GM23338 (cell line): ENCODE results near the gene COL25A1. TPM values are rescaled to one million over a fixed set of nuclear protein-coding genes. Genes with fewer than 3 reads are reported as not detected.

Experiments
- ATAC-seq: fragments of 200-7000 bp; cut with Tn5 transposase; 3 replicates; pipeline ENCODE4 v1.9.1; 2020
- DNase-seq: peaks from one replicate; pipeline ENCODE4 v3.0.0-alpha.2; 2015; ENCODE audit warnings: low spot score
- H2AFZ ChIP-seq: fragments of 200-600 bp; sonication (generic); 2 replicates; pipeline ENCODE4 v1.8.0; 2016; ENCODE audit warnings: antibody characterized with exemption, mild to moderate bottlenecking, moderate library complexity
- H3F3A ChIP-seq: fragments of 200-600 bp; sonication (generic); replicated peaks from 2 replicates; pipeline ENCODE4 v1.8.0; 2017; ENCODE audit warnings: antibody characterized with exemption, mixed run types, low read depth
- H3K27ac ChIP-seq: fragments of 200-600 bp; sonication (generic); 2 replicates; pipeline ENCODE4 v1.6.1; 2016; ENCODE audit warnings: low read depth
- H3K27me3 ChIP-seq: fragments of 200-600 bp; sonication (generic); 2 replicates; pipeline ENCODE4 v1.8.0; 2016; ENCODE audit warnings: mild to moderate bottlenecking, mixed run types, moderate library complexity; ENCODE audit not compliant: insufficient read depth
- H3K36me3 ChIP-seq: fragments of 200-600 bp; sonication (generic); 2 replicates; pipeline ENCODE4 v1.8.0; 2016; ENCODE audit warnings: mild to moderate bottlenecking; ENCODE audit not compliant: insufficient read depth
- H3K4me1 ChIP-seq: fragments of 200-600 bp; sonication (generic); 2 replicates; pipeline ENCODE4 v1.8.0; 2016; ENCODE audit warnings: mild to moderate bottlenecking, moderate library complexity; ENCODE audit not compliant: insufficient read depth
- H3K4me2 ChIP-seq: fragments of 200-600 bp; sonication (generic); 2 replicates; pipeline ENCODE4 v1.7.1; 2017; ENCODE audit warnings: mixed run types
- H3K4me3 ChIP-seq: fragments of 200-600 bp; sonication (generic); 2 replicates; pipeline ENCODE4 v1.6.1; 2016; ENCODE audit warnings: mixed run types
- H3K79me2 ChIP-seq: fragments of 200-600 bp; sonication (generic); replicated peaks from 2 replicates; pipeline ENCODE4 v1.8.0; 2017; ENCODE audit warnings: mild to moderate bottlenecking; ENCODE audit not compliant: insufficient read depth
- H3K9me2 ChIP-seq: fragments of 200-600 bp; sonication (generic); 2 replicates; pipeline ENCODE4 v1.8.0; 2017; ENCODE audit not compliant: insufficient read depth
- H4K20me1 ChIP-seq: fragments of 200-600 bp; sonication (generic); replicated peaks from 2 replicates; pipeline ENCODE4 v1.8.0; 2017; ENCODE audit warnings: mild to moderate bottlenecking; ENCODE audit not compliant: insufficient read depth
- H3K27ac Mint-ChIP-seq: 2 replicates; pipeline ENCODE4 v1.8.0; 2020; ENCODE audit warnings: inconsistent platforms, mild to moderate bottlenecking, moderate library complexity, mixed read lengths
- H3K27me3 Mint-ChIP-seq: 3 replicates; pipeline ENCODE4 v1.8.0; 2022; ENCODE audit warnings: low read depth, mild to moderate bottlenecking, moderate library complexity, mixed read lengths, inconsistent platforms; ENCODE audit not compliant: insufficient read depth, poor library complexity
- H3K36me3 Mint-ChIP-seq: 3 replicates; pipeline ENCODE4 v1.8.0; 2021; ENCODE audit warnings: low read depth, mild to moderate bottlenecking, inconsistent platforms, moderate library complexity, mixed read lengths
- H3K4me1 Mint-ChIP-seq: 3 replicates; pipeline ENCODE4 v1.8.0; 2020; ENCODE audit warnings: mild to moderate bottlenecking, inconsistent platforms, mixed read lengths
- H3K4me3 Mint-ChIP-seq: 3 replicates; pipeline ENCODE4 v1.8.0; 2021; ENCODE audit warnings: moderate library complexity, mild to moderate bottlenecking, inconsistent platforms, mixed read lengths
- H3K9me3 Mint-ChIP-seq: 3 replicates; pipeline ENCODE4 v1.8.0; 2020; ENCODE audit warnings: moderate library complexity, mild to moderate bottlenecking, inconsistent platforms, mixed read lengths
- CREB1 ChIP-seq: fragments of 250-450 bp; sonication (Bioruptor Pico); IDR thresholded peaks from 2 replicates; pipeline ENCODE4 v1.5.0; 2020; ENCODE audit warnings: low read depth, mild to moderate bottlenecking, moderate library complexity
- EZH2phosphoT487 ChIP-seq: fragments of 200-600 bp; sonication (generic); IDR thresholded peaks from one replicate; pipeline ENCODE4 v1.8.1; 2018; ENCODE audit warnings: antibody characterized with exemption; ENCODE audit not compliant: unreplicated experiment
- NANOG ChIP-seq: IDR thresholded peaks from 2 replicates; pipeline ENCODE4 v1.6.1; 2016; ENCODE audit warnings: antibody characterized with exemption, borderline replicate concordance
- POLR2AphosphoS5 ChIP-seq: IDR thresholded peaks from 2 replicates; pipeline ENCODE4 v1.6.1; 2016; ENCODE audit warnings: antibody characterized with exemption, low read depth
- STAT1 ChIP-seq: IDR thresholded peaks from one replicate; pipeline ENCODE4 v1.6.1; 2016; ENCODE audit warnings: antibody characterized with exemption; ENCODE audit not compliant: unreplicated experiment
- ZNF114 ChIP-seq: fragments of 250-450 bp; sonication (Bioruptor Pico); IDR thresholded peaks from 2 replicates; pipeline ENCODE4 v1.5.0; 2020; ENCODE audit warnings: mild to moderate bottlenecking, moderate library complexity
- polyA plus RNA-seq: library from polyadenylated mRNA; unstranded; fragments of >200 nt; fragmentation: Nextera tagmentation; extraction: Ambion mirVana; gene quantifications from 2 replicates; pipeline ENCODE4 v1.2.1, GENCODE V29; 2016
- total RNA-seq: library from RNA; depleted of rRNA; stranded (reverse); fragments of >200 nt; shearing (Covaris generic); gene quantifications from 2 replicates; pipeline ENCODE4 v1.2.3, GENCODE V29; 2014
- TF ChIP-seq, protein P1 (sequence below): fragments of 250-450 bp; sonication (Bioruptor Pico); IDR thresholded peaks from 2 replicates; pipeline ENCODE4 v1.5.0; 2020; ENCODE audit warnings: mild to moderate bottlenecking, moderate library complexity
- TF ChIP-seq, protein P2 (sequence below): IDR thresholded peaks from 2 replicates; pipeline ENCODE4 v1.6.1; 2016; ENCODE audit warnings: antibody characterized with exemption

COL25A1 gene
- total and polyA plus RNA-seq, 2 experiments from 2014 or later: 3.9 to 5.6 TPM

DNA sequence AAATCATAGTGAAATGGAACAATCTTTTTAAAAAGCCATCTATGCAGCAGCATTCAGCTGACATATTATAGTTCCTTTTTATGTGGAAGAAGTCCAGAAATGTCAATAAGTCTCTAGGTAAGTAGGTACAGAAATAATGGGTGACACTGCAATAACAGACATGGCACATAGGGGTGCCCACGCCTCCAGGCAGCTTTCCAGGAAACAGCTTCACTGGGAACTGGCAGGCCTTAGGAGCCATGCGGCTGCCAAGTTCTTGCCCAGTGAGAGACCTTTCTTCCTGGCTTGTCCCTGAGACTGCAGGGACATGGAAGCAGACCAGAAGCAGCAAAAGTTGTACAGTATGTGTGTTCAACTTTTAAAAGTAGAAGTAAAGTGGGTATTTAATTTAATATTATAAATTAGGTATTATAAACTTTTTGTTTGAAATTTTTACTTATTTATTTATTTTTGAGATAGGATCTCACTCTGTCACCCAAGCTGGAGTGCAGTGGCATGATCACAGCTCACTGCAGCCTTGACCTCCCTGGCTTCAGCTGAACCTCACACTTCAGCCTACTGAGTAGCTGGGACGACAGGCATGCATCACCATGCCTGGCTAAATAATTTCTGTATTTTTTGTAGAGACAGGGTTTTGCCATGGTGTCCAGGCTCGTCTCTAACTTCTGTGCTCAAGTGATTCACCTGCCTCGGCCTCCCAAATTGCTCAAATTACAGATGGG lies 527.5 kb downstream of the COL25A1 start:
- Histone ChIP-seq H3K4me2 (no peak overlapping the region), H3K9me2 (no peaks in the 10 kb centered on the region), H3K36me3 (no peaks in the 10 kb centered on the region), H3K79me2 (no peaks in the 10 kb centered on the region), H4K20me1 (no peaks in the 10 kb centered on the region), H2AFZ (no peak overlapping the region), H3K27ac (no peak overlapping the region), H3K4me3 (no peak overlapping the region), H3F3A (no peaks in the 10 kb centered on the region), H3K27me3 (no peaks in the 10 kb centered on the region), H3K4me1 (peaks cover 10% of the 10 kb centered on the region)
- Mint-ChIP-seq H3K36me3 (no peaks in the 10 kb centered on the region; the same call in 2 of the 3 replicates), H3K9me3 (no peaks in the 10 kb centered on the region; the same call in 2 of the 3 replicates), H3K27me3 (peaks cover 5% of the 10 kb centered on the region), H3K27ac (no peak overlapping the region), H3K4me1 (peaks cover 6% of the 10 kb centered on the region; the same call in 2 of the 3 replicates), H3K4me3 (no peak overlapping the region)
- no peak for TF ChIP-seq CREB1 (CRISPR knock-in tag)
- TF ChIP-seq STAT1: no peak
- DNase-seq: peak; percentile 12
- ATAC-seq: peak; percentile 37; the same call in 2 of the 3 replicates

DNA sequence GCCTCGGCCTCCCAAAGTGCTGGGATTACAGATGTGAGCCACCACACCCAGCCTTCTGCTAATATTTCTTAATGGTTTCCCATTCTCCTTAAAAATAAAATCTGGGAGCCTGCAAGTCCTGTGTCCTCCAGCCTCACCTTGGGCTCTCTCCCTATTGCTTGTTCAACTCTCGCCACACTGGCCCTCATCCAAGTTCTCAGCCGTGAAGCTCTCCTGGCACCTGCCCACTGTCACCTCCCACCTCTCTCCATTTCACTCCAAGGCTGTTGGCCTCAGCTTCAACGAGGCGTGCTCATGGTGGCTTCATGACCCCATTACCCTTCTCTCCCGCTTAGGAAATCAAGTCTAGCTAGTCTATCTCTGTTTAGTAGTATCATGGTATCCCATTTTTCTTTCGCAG lies 530.1 kb downstream of the COL25A1 start:
- Histone ChIP-seq H3F3A (no peaks in the 10 kb centered on the region), H3K79me2 (no peaks in the 10 kb centered on the region), H2AFZ (no peak overlapping the region), H3K4me1 (peaks cover 10% of the 10 kb centered on the region), H4K20me1 (no peaks in the 10 kb centered on the region), H3K9me2 (no peaks in the 10 kb centered on the region), H3K27ac (no peak overlapping the region), H3K4me3 (no peak overlapping the region), H3K4me2 (no peak overlapping the region), H3K27me3 (no peaks in the 10 kb centered on the region), H3K36me3 (no peaks in the 10 kb centered on the region)
- TF ChIP-seq ZNF114 (no peak), POLR2AphosphoS5 (no peak), STAT1 (no peak), NANOG (no peak), CREB1 (CRISPR knock-in tag) (no peak), EZH2phosphoT487 (no peak)
- TF ChIP-seq, protein P1, sequence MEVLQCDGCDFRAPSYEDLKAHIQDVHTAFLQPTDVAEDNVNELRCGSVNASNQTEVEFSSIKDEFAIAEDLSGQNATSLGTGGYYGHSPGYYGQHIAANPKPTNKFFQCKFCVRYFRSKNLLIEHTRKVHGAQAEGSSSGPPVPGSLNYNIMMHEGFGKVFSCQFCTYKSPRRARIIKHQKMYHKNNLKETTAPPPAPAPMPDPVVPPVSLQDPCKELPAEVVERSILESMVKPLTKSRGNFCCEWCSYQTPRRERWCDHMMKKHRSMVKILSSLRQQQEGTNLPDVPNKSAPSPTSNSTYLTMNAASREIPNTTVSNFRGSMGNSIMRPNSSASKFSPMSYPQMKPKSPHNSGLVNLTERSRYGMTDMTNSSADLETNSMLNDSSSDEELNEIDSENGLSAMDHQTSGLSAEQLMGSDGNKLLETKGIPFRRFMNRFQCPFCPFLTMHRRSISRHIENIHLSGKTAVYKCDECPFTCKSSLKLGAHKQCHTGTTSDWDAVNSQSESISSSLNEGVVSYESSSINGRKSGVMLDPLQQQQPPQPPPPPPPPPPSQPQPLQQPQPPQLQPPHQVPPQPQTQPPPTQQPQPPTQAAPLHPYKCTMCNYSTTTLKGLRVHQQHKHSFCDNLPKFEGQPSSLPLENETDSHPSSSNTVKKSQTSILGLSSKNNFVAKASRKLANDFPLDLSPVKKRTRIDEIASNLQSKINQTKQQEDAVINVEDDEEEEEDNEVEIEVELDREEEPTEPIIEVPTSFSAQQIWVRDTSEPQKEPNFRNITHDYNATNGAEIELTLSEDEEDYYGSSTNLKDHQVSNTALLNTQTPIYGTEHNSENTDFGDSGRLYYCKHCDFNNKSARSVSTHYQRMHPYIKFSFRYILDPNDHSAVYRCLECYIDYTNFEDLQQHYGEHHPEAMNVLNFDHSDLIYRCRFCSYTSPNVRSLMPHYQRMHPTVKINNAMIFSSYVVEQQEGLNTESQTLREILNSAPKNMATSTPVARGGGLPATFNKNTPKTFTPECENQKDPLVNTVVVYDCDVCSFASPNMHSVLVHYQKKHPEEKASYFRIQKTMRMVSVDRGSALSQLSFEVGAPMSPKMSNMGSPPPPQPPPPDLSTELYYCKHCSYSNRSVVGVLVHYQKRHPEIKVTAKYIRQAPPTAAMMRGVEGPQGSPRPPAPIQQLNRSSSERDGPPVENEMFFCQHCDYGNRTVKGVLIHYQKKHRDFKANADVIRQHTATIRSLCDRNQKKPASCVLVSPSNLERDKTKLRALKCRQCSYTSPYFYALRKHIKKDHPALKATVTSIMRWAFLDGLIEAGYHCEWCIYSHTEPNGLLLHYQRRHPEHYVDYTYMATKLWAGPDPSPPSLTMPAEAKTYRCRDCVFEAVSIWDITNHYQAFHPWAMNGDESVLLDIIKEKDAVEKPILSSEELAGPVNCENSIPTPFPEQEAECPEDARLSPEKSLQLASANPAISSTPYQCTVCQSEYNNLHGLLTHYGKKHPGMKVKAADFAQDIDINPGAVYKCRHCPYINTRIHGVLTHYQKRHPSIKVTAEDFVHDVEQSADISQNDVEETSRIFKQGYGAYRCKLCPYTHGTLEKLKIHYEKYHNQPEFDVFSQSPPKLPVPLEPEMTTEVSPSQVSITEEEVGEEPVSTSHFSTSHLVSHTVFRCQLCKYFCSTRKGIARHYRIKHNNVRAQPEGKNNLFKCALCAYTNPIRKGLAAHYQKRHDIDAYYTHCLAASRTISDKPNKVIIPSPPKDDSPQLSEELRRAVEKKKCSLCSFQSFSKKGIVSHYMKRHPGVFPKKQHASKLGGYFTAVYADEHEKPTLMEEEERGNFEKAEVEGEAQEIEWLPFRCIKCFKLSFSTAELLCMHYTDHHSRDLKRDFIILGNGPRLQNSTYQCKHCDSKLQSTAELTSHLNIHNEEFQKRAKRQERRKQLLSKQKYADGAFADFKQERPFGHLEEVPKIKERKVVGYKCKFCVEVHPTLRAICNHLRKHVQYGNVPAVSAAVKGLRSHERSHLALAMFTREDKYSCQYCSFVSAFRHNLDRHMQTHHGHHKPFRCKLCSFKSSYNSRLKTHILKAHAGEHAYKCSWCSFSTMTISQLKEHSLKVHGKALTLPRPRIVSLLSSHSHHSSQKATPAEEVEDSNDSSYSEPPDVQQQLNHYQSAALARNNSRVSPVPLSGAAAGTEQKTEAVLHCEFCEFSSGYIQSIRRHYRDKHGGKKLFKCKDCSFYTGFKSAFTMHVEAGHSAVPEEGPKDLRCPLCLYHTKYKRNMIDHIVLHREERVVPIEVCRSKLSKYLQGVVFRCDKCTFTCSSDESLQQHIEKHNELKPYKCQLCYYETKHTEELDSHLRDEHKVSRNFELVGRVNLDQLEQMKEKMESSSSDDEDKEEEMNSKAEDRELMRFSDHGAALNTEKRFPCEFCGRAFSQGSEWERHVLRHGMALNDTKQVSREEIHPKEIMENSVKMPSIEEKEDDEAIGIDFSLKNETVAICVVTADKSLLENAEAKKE (CRISPR knock-in tag): no peak
- TF ChIP-seq, protein P2, sequence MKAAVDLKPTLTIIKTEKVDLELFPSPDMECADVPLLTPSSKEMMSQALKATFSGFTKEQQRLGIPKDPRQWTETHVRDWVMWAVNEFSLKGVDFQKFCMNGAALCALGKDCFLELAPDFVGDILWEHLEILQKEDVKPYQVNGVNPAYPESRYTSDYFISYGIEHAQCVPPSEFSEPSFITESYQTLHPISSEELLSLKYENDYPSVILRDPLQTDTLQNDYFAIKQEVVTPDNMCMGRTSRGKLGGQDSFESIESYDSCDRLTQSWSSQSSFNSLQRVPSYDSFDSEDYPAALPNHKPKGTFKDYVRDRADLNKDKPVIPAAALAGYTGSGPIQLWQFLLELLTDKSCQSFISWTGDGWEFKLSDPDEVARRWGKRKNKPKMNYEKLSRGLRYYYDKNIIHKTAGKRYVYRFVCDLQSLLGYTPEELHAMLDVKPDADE: no peak
- DNase-seq: no peak
- H3K36me3 Mint-ChIP-seq: no peaks in the 10 kb centered on the region; the same call in 2 of the 3 replicates
- no peaks in the 10 kb centered on the region; the same call in 2 of the 3 replicates for H3K9me3 Mint-ChIP-seq
- no peak overlapping the region for H3K4me3 Mint-ChIP-seq
- peaks cover 2% of the 10 kb centered on the region for H3K27me3 Mint-ChIP-seq
- no peak overlapping the region for H3K27ac Mint-ChIP-seq
- H3K4me1 Mint-ChIP-seq: peaks cover 6% of the 10 kb centered on the region
- no peak for ATAC-seq
